ENCODE measurements around the gene SUSD6.
"Not testable (repeated sequence)": the region's sequence is repeated elsewhere in the genome, so short reads cannot be mapped to it uniquely, and the experiment has no call there.

Gene SUSD6

GRCh38 chr14:69695322-69696203, 84.2 kb downstream of the SUSD6 start:
- DNase-seq (ENCODE audit: low read depth): peak; percentile 80

- no peak for DNase-seq (ENCODE audit: low read depth)
These were observed 84.8 kb downstream of the SUSD6 start for GRCh38 chr14:69696204-69696527.

GRCh38 chr14:69696633-69697557, 85.5 kb downstream of the SUSD6 start:
- no peak for DNase-seq (ENCODE audit: low read depth)

GRCh38 chr14:69698572-69698971, 87.2 kb downstream of the SUSD6 start:
- no peak for DNase-seq (ENCODE audit: low read depth)

GRCh38 chr14:69699243-69699642, 87.8 kb downstream of the SUSD6 start:
- DNase-seq (ENCODE audit: low read depth): not testable (repeated sequence)

GRCh38 chr14:69699748-69700303, 88.4 kb downstream of the SUSD6 start:
- DNase-seq (ENCODE audit: low read depth): no peak

- no peak for DNase-seq (ENCODE audit: low read depth)
These were observed 89.2 kb downstream of the SUSD6 start for GRCh38 chr14:69700575-69700974.

- DNase-seq (ENCODE audit: low read depth): no peak
These were observed 89.9 kb downstream of the SUSD6 start for GRCh38 chr14:69701291-69701690.

GRCh38 chr14:69701857-69702256, 90.5 kb downstream of the SUSD6 start:
- DNase-seq (ENCODE audit: low read depth): no peak

GRCh38 chr14:69703047-69704039, 91.9 kb downstream of the SUSD6 start:
- DNase-seq (ENCODE audit: low read depth): no peak

- DNase-seq (ENCODE audit: low read depth): no peak
These were observed 92.9 kb downstream of the SUSD6 start for GRCh38 chr14:69704319-69704718.

GRCh38 chr14:69705706-69706105, 94.3 kb downstream of the SUSD6 start:
- no peak for DNase-seq (ENCODE audit: low read depth)

- no peak for DNase-seq (ENCODE audit: low read depth)
These were observed 96.7 kb downstream of the SUSD6 start for GRCh38 chr14:69708049-69708448.

GRCh38 chr14:69708586-69709560, 97.5 kb downstream of the SUSD6 start:
- DNase-seq (ENCODE audit: low read depth): peak; percentile 28

- no peak for DNase-seq (ENCODE audit: low read depth)
These were observed 99.0 kb downstream of the SUSD6 start for GRCh38 chr14:69710378-69710777.

- peak; percentile 31 for DNase-seq (ENCODE audit: low read depth)
These were observed 99.7 kb downstream of the SUSD6 start for GRCh38 chr14:69711065-69711464.

- DNase-seq (ENCODE audit: low read depth): no peak
These were observed 100.1 kb downstream of the SUSD6 start for GRCh38 chr14:69711477-69711876.

GRCh38 chr14:69711881-69712560, 100.6 kb downstream of the SUSD6 start:
- DNase-seq (ENCODE audit: low read depth): no peak

GRCh38 chr14:69712599-69713088, 101.2 kb downstream of the SUSD6 start:
- no peak for DNase-seq (ENCODE audit: low read depth)
